Cerebellar nuclear complex (tissue), 1 donor: Measurements from ENCODE around the gene OLFML2B.

Experiments
- DNase-seq, 2 experiments: peaks; one replicate each; lab custom pipeline; 2025; lab: John Stamatoyannopoulos, UW

Gene OLFML2B

DNA sequence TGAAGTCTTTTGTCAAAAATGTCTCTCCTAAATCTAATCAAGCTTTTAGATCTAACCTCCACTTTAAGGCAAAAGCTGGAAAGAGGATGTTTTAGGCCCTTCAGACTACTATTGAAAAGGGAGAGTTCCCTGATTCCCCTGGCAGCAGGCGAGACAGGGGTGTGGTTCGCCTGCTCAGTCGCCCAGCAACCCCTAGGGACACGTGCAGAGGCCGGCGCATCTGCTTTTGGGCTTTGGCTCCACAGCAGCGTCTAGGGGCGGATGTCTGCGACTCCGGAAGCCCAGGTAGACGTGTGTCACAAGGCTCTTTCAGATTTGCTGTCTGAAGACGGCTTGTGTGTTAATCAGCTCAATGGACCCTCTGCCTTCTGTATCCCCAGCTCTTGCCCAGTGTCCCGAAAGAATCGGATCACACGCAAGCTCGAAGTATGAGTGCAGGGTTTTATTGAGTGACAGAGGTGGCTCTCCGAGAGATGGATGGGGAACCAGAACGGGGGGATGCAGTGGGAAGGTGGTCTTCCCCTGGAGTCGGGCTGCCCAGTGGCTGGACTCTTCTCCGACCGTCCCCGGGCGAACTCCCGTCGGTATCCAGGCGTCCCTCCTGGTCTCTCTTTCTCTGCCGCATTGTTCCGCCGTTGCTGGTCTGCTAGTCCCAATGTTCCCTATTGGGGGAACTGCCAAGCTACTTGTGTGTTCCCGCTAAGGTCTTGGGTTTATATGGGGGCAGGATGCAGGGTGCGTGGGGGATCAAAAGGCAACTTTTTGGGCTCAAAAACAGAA, 45.5 kb downstream of the OLFML2B start:
- DNase-seq = no peak

DNA sequence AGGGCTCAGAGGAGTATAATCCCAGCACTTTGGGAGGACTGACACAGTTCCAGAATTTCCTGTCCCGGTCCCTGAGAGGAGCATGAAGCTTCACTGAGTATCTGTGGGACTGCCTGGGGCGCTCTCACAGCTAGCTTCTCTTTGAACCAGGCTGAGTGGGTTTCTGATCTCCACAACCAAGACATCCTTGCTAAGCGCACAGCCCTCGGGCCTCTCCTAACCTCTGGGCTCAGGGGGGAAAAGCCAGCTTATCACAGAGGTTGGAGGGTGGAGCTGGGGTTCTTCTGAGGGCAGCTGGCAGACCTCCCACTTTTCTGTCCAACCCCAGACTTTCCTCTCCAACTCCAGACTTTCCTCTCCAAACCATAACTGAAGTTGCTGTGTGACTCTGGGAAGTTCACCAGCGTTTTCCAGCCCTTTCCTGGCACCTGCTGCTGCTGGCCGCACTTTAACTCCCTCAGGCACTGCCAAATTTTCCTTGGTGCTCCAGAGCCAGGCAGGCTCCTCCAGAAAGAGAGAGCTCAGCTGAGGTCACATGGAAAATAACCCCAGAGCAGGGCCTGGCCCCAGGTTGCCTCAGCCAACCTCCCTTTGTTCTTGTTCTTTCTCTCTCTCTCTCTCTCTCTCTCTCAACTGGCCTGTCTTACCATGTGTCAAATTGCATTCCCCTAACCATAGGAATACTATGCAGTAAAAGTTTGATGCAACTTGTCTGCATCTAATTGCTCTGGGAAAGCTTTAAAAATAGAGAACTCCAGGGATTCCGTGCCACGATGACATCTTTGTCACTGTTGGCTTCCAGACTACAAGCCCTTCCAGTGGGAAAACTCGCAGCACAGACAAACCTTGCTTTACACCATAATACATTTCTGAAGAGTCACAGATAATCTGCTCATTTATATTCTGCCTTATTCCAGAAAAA, 49.5 kb downstream of the OLFML2B start:
- DNase-seq = no peak

DNA sequence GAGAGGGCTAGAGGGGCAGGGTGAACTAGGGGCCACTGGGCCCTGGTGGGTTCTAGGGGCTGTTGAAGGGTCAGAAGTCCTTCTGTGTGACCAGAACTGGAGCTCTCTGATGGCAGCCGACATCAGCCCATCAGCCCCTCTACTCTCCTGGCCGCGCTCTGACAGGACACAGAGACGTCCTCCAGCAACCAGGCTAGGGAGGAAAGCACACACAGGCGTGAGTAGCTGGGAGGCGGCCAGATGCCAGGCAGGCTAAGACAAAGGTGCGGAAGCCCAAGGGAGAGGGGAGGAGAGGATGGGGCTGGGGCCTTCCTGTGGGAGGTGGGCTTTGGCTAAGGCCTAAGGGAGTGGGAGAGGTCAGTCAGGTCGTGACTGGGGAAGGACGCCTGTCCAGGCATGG, 50.8 kb downstream of the OLFML2B start:
- no peak for DNase-seq

DNA sequence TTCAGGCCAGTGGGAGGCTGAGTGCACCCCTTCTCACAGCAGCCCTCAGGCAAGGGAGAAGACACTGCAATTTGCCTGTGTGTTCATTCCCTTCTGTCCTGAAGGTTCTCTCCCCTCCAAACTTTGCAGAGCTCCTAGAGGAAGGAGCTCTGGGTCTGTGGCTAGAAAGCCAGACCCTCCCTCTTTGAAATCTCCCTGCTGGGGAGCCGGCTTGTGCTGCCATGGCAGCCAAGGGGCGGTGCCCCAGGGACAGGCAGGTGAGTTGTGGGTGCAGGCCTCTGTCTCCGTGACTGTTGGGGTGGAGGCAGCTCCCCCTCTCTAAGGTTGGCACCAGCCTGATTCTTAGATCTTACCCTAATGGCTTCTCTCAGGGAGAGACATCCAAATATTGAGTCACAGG, 53.0 kb downstream of the OLFML2B start:
- no peak for DNase-seq

DNA sequence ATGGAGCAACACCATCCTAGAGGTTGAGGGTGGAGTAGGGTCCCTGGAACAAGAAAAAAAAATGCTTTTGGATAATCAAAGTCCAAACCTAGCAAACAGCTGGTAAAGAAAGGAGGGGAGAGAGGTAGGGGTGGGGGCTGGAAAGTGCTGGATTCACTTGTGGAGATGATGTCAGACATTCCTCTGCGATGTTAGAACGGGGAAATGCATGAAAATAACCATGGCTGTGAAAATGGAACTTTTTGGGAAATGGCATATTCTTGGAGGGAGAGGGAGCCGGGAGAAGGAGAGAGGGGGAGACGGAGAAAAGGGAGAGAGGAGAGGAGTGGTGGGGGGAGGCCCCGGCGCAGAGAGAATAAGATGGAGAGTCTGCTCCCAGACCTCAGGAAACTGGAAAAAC, 53.6 kb downstream of the OLFML2B start:
- DNase-seq = no peak

DNA sequence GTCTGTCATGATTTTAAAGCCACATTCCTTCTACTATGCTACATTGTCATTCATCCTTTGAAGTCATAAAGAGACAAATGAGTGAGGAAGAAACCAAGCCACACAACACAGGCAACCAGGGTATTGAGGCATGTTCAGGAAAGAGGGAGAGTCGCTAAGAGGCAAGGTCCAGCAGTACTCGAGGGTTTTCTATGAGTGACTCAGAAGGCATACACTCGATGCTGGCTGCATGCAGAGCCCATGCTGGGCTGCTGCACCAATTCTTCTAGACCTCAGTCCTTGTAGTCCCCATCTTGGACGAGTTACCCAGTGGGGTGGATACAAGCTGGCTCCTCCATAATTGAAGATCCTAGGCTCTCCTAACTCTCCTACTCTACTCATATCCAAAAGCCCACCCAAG, 57.6 kb downstream of the OLFML2B start:
- no peak for DNase-seq

DNA sequence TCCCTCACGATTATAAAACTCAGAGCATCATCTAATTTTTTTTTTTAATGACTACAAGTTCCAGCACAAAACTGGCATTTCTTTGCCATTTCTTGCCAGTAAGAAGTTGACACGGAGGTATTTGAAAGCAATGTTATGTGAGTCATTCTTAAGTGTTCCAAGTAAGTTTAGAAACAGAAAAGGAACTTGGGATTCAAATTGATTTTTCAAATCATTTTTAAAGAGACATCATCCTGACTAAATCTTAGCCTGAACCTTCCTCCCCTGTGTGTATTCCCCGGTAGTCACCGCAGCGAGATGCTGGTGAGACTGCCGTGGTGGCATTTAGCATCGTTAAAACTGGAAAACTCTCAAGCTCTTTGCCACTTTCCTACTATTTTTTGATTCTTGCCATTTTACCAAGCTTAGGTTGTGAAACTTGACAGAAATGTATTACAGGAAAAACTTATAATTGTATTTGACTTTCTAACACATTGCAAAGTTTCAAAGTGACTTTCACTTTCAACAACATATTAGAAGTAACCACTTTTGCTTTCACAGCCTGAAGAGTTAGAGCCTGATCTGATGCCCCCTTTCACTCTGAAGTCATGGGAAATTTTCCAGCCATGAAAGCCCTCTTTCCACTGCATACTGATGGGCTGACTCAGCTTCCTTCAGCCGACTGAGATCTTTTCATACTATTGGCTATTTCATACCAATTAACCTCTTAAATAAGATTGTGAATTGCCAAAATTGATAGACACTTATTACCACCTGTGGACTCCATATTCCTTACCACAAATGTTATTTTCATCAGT, 61.4 kb downstream of the OLFML2B start:
- no peak for DNase-seq

DNA sequence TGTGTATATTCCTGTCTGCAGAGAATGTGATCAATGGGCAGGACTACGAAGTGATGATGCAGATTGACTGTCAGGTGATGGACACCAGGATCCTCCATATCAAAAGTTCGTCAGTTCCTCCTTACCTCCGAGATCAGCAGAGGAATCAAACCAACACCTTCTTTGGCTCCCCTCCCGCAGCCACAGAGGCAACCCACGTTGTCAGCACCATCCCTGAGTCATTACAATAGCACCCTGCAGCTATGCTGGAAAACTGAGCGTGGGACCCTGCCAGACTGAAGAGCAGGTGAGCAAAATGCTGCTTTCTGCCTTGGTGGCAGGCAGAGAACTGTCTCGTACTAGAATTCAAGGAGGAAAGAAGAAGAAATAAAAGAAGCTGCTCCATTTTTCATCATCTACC, 65.2 kb downstream of the OLFML2B start:
- no peak for DNase-seq

DNA sequence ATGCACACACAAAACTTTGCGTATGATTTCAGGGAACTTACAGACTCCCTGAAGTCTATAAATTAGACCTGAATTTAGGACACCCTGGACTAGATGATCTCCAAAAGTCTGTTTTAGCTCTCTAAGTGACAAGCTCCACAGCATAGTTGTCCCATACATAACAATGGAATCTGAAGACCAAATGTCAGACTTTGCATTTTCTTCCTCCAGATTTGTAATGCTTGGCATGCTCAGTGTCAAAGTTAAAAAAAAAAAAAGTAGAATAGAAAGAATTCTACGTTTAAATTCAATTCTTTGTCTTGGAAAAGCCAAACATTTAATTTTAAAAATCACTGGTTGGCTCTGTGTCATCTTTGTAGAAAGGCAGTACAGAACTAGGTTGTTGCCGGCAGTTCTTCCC, 66.7 kb downstream of the OLFML2B start:
- no peak for DNase-seq

DNA sequence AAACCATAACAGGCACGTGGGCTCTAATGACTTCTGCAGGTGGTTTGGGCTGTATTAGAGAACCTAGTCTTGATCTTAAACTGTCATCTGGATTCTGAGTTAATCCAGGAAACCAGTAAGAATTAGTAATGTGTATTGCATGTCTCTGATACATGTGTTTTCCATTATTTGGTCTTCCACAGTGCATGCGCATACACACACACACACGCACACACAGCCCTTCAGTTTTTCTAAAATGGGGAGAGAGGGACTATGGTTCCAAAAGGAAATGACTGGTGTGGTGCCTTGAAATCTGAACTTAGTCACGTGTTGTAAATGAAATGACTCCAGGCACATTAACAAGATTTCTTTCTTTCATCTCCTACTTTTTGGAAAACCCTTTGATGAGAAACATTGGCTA, 67.6 kb downstream of the OLFML2B start:
- DNase-seq = no peak

DNA sequence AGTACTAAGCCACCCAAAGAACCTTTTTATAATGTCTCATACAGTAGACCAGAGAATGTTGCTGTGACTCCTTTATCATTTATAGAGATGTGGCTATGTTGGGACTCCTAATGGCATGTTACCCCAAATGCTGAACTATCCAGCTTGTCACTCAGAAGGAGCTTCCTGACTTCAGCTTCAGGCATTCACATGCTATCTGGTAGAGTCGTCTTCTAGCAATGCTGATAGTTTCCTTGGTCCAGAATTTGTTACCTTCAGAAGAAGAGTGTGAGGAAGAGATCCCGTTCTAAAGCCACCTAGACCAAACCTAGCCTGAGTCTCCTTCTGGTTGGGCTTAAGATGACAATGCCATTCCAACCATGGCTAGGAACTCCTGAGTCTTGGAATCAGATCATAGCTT, 68.1 kb downstream of the OLFML2B start:
- no peak for DNase-seq

DNA sequence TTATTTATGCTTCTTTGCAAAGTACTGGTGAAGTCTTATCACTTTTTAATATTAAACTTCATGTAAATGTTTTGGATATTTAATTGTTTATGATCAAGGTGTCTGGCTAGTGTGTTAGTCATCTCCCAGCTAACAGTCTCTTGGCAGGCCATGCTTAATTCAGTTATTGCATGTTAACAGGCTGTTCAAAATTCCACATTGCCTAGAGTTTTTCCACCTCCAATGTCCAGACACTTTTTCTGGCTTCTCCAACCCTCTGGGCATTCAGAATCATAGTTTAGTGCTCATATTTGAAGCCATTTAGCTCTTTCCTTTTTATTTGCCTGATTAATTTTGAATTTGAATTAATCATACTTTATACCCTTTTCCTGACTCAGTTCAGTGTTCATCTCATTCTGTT, 69.2 kb downstream of the OLFML2B start:
- DNase-seq = no peak

DNA sequence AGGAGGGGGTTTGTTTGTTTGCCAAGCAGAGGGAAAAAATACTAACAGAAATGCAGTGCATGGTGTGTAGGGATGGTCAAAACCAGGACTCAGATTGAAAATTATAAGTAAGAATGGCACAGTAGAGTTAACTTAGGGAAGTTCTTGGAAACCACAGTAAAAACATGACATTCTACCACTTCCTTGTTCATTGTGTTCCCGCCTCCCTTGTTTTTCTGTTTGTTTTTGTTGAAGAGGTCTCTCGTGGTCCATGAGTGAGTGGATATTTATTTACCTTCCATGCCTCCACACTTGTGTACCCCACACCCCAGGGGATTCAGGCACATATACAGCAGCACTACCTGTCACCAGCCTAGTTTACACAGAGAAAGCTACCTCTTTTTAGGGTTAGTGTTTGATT, 69.6 kb downstream of the OLFML2B start:
- DNase-seq = no peak

DNA sequence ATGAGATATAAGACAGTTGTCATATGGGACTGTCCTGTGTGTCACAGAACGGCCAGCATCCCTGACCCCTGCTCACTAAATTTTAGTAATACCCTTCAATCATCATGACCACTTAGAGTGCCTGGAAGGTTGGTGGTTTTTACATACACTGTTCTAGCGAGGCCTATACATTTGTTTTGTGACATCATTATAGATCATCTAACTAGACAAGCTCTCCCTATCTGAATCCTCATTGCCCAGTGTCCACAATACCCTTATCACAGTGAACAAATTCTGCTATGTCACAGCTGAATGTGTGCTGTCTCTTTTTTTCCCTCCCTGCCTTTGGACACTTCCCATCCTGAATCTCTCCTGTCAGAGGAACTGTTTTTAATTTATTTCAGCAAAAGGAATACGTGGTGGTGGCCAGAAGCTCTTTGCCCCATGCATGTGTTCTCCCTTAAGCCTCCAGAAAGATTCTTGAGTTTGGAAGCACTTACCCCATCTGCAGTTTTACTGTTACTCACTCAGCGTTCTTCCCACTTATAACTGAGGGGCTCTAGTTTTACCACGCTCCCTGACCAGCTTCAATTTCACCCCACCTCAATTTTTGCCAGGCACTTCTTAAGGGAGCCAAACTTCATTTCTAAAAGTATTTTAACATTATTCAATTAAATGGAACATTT, 70.3 kb downstream of the OLFML2B start:
- no peak for DNase-seq

DNA sequence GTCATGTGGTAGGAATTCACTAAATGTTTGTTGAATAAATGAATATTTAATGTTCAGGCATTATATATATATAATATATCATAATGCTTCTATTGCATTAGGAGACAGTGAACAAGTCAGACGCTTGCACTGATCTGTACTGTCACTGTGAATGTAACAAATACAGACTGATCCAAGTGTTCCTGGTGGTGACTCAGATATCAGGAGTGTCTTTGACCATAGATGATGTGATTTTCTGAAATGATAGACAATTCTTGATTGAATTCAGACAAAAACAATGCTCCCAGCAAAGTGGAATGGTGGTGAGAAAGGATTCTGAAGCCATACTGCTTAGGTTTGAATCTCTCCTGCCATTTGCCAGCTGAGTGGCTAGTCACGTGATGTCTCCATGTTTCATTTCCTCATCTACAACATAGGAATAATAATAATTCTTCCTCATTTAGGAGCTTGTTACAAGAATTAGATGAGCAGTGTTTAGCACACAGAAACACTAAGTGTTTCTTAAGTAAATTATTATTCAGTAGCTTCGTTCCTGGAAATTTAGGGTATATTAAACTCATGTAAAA, 71.0 kb downstream of the OLFML2B start:
- no peak for DNase-seq

DNA sequence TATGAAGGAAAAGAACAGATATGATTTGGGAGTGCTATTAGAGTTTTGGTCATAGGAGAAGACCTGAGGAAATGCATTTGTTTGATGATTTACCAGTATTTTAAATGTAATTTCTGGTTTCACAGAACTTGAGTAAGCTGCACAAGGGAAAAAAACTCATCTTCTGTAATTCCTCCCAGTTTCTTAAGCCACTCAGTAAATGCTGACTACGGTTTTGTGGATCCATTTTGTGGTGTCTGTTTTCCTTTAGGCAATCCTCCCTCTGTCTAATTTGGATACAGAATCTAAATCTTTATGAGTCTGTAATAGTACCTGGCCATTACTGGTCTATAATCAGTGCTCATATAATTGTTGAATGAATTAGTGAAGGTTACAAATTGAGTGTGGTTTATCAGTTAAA, 72.0 kb downstream of the OLFML2B start:
- no peak for DNase-seq

DNA sequence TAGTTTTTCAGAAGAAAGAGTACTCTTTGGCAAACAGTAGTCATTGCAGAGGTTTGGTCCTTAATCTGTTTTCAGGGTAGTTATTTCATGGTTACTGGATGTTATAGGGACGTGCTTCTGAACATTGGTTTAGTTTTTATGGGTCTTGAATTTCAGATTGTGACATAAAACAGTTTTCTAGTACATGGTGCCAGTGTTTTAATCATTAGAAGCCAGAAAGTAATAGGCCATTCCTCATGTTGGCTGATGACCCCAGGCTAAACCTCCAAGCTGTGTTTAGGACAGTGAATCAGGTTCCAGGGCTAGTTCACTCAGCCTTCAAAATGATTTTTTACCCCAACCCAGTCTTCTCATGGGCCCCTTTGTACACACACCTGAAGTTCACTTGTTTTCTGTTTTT, 73.3 kb downstream of the OLFML2B start:
- no peak for DNase-seq

DNA sequence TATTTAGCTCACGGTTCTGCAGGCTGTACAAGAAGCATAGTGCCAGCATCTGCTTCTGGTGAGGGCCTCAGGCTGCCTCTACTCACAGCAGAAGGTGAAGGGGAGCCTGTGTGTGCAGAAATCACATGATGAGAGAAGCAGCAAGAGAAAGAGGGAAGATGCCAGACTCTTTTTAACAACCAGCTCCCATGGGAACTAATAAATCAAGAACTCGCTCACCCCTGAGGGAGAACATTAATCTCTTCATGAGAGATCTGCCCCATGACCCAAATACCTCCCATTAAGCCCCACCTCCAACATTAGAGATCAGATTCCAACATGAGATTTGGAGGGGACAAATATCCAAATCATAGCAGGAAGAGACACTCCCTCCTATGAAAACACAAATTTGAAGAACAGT, 74.1 kb downstream of the OLFML2B start:
- DNase-seq = no peak

DNA sequence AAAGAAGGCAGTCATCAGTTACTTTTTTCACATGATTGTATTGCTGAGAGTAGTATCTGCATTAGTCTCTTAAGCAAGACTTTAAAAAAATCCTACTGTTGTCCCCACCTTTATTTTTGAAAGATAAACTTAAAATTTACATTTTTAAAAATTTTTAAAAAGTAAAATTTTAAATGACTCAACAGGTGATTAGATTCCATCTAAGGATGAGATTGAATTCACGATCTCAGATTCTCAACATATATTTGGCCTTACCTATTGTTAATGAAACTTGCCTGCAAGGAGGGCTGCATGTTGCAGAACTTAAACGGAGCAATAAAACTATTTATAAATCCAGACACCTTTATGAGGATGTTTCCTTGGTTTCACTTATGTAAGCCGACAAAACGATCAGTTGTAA, 75.2 kb downstream of the OLFML2B start:
- no peak for DNase-seq

DNA sequence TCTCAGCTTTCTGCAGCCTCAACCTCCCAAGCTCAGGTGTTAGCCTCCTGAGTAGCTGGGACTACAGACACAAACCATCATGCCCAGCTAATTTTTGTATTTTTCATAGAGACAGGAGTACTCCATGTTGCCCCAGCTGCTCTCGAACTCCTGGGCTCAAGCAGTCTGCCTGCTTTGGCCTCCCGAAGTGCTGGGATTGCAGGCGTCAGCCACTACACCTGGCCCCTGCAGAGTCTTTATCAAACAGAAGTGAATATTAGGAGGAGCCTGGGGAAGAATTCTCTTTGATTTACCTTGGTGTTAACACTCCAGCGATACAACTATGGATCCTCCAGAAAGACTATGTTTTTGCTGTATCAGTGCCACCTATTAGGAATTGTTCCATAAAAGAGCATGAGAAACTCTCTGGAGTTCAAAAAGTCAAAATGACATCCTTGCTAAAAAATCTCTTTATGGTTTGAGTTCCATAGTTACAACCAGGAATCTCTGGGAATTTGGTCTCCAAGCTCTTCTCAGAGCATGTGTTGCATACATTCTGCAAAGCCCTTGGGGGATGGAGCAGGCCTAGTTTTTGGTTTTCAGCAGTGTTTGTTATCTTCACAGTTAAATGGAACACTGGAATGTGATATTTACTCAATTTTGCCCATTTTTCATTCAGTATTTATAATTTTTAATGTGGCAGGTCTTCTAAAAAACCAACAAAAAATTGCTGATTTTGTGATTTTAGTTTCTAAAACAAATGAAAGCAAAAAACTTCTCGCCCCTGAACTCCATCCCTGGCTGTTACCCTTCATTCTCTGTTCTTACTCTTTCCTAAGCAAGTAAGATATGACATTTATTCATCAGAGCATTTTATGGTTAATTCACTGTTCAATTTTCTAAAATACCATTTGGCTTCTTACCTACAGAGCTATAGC, 77.3 kb downstream of the OLFML2B start:
- no peak for DNase-seq
